DND-41 (cell line): ENCODE data around the gene SERINC5.

ENCODE experiments used
- CTCF ChIP-seq: IDR thresholded peaks from 2 replicates; pipeline ENCODE4 v1.5.1; 2012; ENCODE audit warnings: borderline replicate concordance, low read length, moderate library complexity, mild to moderate bottlenecking; ENCODE audit not compliant: poor library complexity, severe bottlenecking; ENCODE audit errors: extremely low read depth
- EZH2 ChIP-seq: IDR thresholded peaks from 3 replicates; pipeline ENCODE4 v1.6.1; 2012; ENCODE audit warnings: borderline replicate concordance, low read depth, mild to moderate bottlenecking, moderate library complexity, low read length, inconsistent platforms; ENCODE audit not compliant: severe bottlenecking

- no peak for TF ChIP-seq CTCF
- TF ChIP-seq EZH2, result no peak
These were observed 96.6 kb downstream of the SERINC5 start for GRCh38 chr5:80159133-80159815.
